ENCODE measurements around the gene ACAD11. TPM values are rescaled to one million over a fixed set of nuclear protein-coding genes. Genes with fewer than 3 reads are reported as not detected.

The ACAD11 gene
- total and polyA plus RNA-seq, 9 of the 15 experiments (the other 6 are each of a cell fraction or from before 2014, with no cell fraction given) = 1.3 to 8.4 (median 4.0) TPM

- TF ChIP-seq NONO (IDR thresholded peaks at IDR 0.05; ENCODE audit: low read depth in 2 of 2, low read length in 1 of 2) (no peak), NCOR1 (IDR thresholded peaks at IDR 0.05) (no peak), SIX5 (IDR thresholded peaks at IDR 0.05; ENCODE audit: borderline replicate concordance in 1 of 2, insufficient read depth in 1 of 2, low read depth in 1 of 2, low read length in 2 of 2) (no peak), KLF13 (tag; IDR thresholded peaks at IDR 0.05; ENCODE audit: borderline replicate concordance, low read depth) (no peak), TRIM24 (IDR thresholded peaks at IDR 0.05) (no peak), NUFIP1 (IDR thresholded peaks at IDR 0.05; ENCODE audit: partially characterized antibody) (no peak), ELF1 (tag; IDR thresholded peaks at IDR 0.05) (no peak), POLR3A (IDR thresholded peaks at IDR 0.05; ENCODE audit: borderline replicate concordance, extremely low read depth, insufficient read depth, insufficient read length) (no peak), CBFA2T2 (conservative IDR thresholded peaks at IDR 0.05) (no peak), ARNT (IDR thresholded peaks at IDR 0.05) (no peak), CSDE1 (IDR thresholded peaks at IDR 0.05) (no peak), BCLAF1 (IDR thresholded peaks at IDR 0.05; ENCODE audit: borderline replicate concordance in 1 of 2, control insufficient read depth in 1 of 2, low read depth in 2 of 2, low read length in 1 of 2) (no peak), ZKSCAN3 (CRISPR knock-in tag; IDR thresholded peaks at IDR 0.05) (no peak), RAD51 (IDR thresholded peaks at IDR 0.05; ENCODE audit: borderline replicate concordance, low read depth) (no peak)
- TF ChIP-seq, protein P1, sequence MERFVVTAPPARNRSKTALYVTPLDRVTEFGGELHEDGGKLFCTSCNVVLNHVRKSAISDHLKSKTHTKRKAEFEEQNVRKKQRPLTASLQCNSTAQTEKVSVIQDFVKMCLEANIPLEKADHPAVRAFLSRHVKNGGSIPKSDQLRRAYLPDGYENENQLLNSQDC (CRISPR knock-in tag; IDR thresholded peaks at IDR 0.05) = no peak
- TF ChIP-seq, protein P2, sequence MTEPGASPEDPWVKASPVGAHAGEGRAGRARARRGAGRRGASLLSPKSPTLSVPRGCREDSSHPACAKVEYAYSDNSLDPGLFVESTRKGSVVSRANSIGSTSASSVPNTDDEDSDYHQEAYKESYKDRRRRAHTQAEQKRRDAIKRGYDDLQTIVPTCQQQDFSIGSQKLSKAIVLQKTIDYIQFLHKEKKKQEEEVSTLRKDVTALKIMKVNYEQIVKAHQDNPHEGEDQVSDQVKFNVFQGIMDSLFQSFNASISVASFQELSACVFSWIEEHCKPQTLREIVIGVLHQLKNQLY (CRISPR knock-in tag; conservative IDR thresholded peaks at IDR 0.05) = no peak
- FAIRE-seq (no peak), DNase-seq (ENCODE audit: extremely low read depth in 1 of 4, low spot score in 3 of 4) (no peak), ATAC-seq (no peak)
- no peak overlapping the region for H3K4me2 ChIP-seq (ENCODE audit: insufficient read depth, low read length)
- H4K20me1 ChIP-seq (replicated peaks; ENCODE audit: control insufficient read depth, insufficient read depth, low read length) = no peaks in the 10 kb centered on the region
- H3K27ac ChIP-seq (ENCODE audit: extremely low read depth, low read depth, low read length) = no peak overlapping the region
- no peaks in the 10 kb centered on the region for H3K27me3 ChIP-seq (ENCODE audit: control insufficient read depth in 2 of 2, insufficient read depth in 2 of 2, low read length in 2 of 2)
- H3K4me3 ChIP-seq = no peak overlapping the region
- no peaks in the 10 kb centered on the region for H3K9me3 ChIP-seq (replicated peaks; ENCODE audit: control insufficient read depth, insufficient read depth, low read depth, low read length)
- intact Hi-C loops (cut with micrococcal nuclease) (no loop called here), in situ Hi-C loops (cut with MboI) (no loop called here)
- H3K79me2 ChIP-seq (ENCODE audit: control insufficient read depth, insufficient read depth, low read length) = no peaks in the 10 kb centered on the region
- no TSS peak for BruUV-seq (replicated peaks)
- CTCF ChIA-PET (ENCODE audit: low intra/inter-chr PET ratio) = no interaction called here
- POLR2A ChIA-PET = no interaction called here
- H3K9me1 ChIP-seq (ENCODE audit: control insufficient read depth, insufficient read depth, low read length) = no peaks in the 10 kb centered on the region
- H3K9ac ChIP-seq (ENCODE audit: insufficient read depth in 1 of 2, low read depth in 2 of 2, low read length in 2 of 2) = no peak overlapping the region
- H3K4me1 ChIP-seq (replicated peaks in 1 of 2; ENCODE audit: control insufficient read depth in 2 of 2, insufficient read depth in 2 of 2, low read length in 2 of 2) = no peaks in the 10 kb centered on the region
- 78% methylated on average over 1 of the region's 1 CpG for WGBS (ENCODE audit: insufficient coverage, low coverage, missing lambda C conversion rate)
- no peak overlapping the region for H2AFZ ChIP-seq (ENCODE audit: low read depth, low read length)
- H3K36me3 ChIP-seq (ENCODE audit: control insufficient read depth, insufficient read depth, low read length) = no peaks in the 10 kb centered on the region
Observed at GRCh38 chr3:132616780-132617179, 42.8 kb downstream of the ACAD11 start.
